ENCODE results near the gene QARS1. TPM values are rescaled to one million over a fixed set of nuclear protein-coding genes. Genes with fewer than 3 reads are reported as not detected.

QARS1 gene
- total and polyA plus RNA-seq, 2 of the 13 experiments (the other 11 are each of a cell fraction or from before 2014, with no cell fraction given): 307 to 327 TPM

DNA sequence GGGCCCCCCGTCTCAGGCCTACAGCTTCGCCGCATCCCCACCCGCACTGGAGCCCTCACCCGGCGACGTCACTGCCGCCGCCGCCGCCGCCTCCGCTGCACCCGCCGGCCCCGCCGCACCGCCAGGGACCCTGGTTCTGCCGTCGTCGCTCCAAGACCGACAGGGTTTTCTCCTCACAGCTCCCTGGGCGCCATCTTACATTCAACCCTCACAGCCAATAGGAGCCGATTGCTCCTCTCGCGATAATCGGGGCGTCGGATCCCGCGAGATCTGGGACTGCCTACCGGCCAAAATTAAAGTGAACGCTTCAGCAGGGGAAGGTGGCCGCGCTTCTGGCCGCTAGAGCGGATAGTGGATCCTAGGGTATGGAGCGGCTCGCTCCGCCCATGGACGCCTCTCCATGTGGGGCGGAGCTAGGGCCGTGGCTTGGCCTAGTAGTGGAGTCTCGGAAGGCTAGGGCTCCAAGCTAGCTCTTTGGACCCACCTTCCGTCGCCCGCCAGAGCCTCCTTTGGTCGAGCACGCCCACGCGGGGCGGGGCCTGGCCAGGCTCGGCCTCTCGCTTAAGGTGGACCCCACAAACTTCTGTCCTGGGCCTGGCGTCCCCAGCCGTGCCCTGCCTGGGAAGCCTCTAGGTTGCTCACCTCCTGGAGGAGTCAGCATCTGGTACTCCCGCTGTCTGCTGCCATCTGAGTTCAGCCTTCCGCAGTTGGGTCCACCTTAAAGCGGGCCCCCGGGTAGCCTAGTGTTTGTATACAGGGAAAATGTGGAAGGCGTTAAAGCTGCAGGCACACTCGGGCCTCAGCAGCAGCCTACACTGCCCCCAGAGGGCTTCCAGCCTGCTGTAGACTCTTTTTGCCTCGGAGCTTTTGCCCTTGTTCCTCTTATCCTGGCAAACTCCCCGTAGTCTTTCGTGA lies 10.4 kb downstream of the QARS1 start, which contains the start of gene QRICH1 (continued):
- TF ChIP-seq YY1 (IDR thresholded peaks at IDR 0.05; ENCODE audit: insufficient read depth, insufficient replicate concordance, low read depth, low read length) (peak; percentile 97), MTF2 (CRISPR knock-in tag; IDR thresholded peaks at IDR 0.05; ENCODE audit: borderline replicate concordance) (no peak), KDM6A (CRISPR knock-in tag; IDR thresholded peaks at IDR 0.05; ENCODE audit: low read depth) (no peak), WIZ (CRISPR knock-in tag; IDR thresholded peaks at IDR 0.05) (peak; percentile 48; the same call in 1 of the 2 replicates), KDM1A (CRISPR knock-in tag; IDR thresholded peaks at IDR 0.05) (no peak), ZSCAN30 (CRISPR knock-in tag; IDR thresholded peaks at IDR 0.05) (peak; percentile 54; the same call in 1 of the 2 replicates), CHD4 (IDR thresholded peaks at IDR 0.05; ENCODE audit: borderline replicate concordance, low read length) (no peak), SOX5 (CRISPR knock-in tag; IDR thresholded peaks at IDR 0.05; ENCODE audit: borderline replicate concordance) (peak; percentile 43), ZNF460 (CRISPR knock-in tag; IDR thresholded peaks at IDR 0.05; ENCODE audit: borderline replicate concordance) (no peak; the same call in 1 of the 2 replicates), ZFP41 (CRISPR knock-in tag; IDR thresholded peaks at IDR 0.05; ENCODE audit: borderline replicate concordance) (no peak), MBNL3 (CRISPR knock-in tag; conservative IDR thresholded peaks at IDR 0.05) (no peak), ZNF329 (CRISPR knock-in tag; IDR thresholded peaks at IDR 0.05; ENCODE audit: low read depth) (no peak), KDM2A (CRISPR knock-in tag; IDR thresholded peaks at IDR 0.05; ENCODE audit: borderline replicate concordance, low read depth) (peak; percentile 70), ZNF138 (CRISPR knock-in tag; IDR thresholded peaks at IDR 0.05; ENCODE audit: low read depth) (peak; percentile 66; the same call in 1 of the 2 replicates)
- TF ChIP-seq, protein P1, sequence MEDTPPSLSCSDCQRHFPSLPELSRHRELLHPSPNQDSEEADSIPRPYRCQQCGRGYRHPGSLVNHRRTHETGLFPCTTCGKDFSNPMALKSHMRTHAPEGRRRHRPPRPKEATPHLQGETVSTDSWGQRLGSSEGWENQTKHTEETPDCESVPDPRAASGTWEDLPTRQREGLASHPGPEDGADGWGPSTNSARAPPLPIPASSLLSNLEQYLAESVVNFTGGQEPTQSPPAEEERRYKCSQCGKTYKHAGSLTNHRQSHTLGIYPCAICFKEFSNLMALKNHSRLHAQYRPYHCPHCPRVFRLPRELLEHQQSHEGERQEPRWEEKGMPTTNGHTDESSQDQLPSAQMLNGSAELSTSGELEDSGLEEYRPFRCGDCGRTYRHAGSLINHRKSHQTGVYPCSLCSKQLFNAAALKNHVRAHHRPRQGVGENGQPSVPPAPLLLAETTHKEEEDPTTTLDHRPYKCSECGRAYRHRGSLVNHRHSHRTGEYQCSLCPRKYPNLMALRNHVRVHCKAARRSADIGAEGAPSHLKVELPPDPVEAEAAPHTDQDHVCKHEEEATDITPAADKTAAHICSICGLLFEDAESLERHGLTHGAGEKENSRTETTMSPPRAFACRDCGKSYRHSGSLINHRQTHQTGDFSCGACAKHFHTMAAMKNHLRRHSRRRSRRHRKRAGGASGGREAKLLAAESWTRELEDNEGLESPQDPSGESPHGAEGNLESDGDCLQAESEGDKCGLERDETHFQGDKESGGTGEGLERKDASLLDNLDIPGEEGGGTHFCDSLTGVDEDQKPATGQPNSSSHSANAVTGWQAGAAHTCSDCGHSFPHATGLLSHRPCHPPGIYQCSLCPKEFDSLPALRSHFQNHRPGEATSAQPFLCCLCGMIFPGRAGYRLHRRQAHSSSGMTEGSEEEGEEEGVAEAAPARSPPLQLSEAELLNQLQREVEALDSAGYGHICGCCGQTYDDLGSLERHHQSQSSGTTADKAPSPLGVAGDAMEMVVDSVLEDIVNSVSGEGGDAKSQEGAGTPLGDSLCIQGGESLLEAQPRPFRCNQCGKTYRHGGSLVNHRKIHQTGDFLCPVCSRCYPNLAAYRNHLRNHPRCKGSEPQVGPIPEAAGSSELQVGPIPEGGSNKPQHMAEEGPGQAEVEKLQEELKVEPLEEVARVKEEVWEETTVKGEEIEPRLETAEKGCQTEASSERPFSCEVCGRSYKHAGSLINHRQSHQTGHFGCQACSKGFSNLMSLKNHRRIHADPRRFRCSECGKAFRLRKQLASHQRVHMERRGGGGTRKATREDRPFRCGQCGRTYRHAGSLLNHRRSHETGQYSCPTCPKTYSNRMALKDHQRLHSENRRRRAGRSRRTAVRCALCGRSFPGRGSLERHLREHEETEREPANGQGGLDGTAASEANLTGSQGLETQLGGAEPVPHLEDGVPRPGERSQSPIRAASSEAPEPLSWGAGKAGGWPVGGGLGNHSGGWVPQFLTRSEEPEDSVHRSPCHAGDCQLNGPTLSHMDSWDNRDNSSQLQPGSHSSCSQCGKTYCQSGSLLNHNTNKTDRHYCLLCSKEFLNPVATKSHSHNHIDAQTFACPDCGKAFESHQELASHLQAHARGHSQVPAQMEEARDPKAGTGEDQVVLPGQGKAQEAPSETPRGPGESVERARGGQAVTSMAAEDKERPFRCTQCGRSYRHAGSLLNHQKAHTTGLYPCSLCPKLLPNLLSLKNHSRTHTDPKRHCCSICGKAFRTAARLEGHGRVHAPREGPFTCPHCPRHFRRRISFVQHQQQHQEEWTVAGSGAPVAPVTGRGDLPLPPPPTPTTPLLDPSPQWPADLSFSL (CRISPR knock-in tag; IDR thresholded peaks at IDR 0.05): no peak
- TF ChIP-seq, protein P2, sequence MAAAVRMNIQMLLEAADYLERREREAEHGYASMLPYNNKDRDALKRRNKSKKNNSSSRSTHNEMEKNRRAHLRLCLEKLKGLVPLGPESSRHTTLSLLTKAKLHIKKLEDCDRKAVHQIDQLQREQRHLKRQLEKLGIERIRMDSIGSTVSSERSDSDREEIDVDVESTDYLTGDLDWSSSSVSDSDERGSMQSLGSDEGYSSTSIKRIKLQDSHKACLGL (CRISPR knock-in tag; IDR thresholded peaks at IDR 0.05): 0 out of 2 replicates have a peak, but pooled peaks have one; percentile 29
- TF ChIP-seq, protein P3, sequence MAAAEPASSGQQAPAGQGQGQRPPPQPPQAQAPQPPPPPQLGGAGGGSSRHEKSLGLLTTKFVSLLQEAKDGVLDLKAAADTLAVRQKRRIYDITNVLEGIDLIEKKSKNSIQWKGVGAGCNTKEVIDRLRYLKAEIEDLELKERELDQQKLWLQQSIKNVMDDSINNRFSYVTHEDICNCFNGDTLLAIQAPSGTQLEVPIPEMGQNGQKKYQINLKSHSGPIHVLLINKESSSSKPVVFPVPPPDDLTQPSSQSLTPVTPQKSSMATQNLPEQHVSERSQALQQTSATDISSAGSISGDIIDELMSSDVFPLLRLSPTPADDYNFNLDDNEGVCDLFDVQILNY (CRISPR knock-in tag; conservative IDR thresholded peaks at IDR 0.05): no peak
- TF ChIP-seq, protein P4, sequence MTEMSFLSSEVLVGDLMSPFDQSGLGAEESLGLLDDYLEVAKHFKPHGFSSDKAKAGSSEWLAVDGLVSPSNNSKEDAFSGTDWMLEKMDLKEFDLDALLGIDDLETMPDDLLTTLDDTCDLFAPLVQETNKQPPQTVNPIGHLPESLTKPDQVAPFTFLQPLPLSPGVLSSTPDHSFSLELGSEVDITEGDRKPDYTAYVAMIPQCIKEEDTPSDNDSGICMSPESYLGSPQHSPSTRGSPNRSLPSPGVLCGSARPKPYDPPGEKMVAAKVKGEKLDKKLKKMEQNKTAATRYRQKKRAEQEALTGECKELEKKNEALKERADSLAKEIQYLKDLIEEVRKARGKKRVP (CRISPR knock-in tag; IDR thresholded peaks at IDR 0.05): no peak; a peak in 1 of 4 replicates
- TF ChIP-seq, protein P5, sequence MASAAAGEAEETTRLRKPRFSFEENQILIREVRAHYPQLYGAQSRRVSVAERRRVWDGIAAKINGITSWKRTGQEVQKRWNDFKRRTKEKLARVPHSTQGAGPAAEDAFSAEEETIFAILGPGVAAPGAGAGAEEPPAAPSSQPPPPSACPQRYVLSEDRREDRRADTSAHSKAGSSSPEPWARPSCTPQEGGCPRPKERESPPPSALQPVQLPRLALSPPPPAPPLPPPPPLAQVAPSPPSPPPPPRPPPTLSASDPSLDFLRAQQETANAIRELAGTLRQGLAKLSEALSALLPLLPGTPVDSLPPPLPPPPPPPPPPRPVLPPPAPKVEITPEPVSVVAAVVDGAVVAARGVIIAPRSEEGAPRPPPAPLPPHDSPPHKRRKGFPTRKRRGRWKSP (CRISPR knock-in tag; IDR thresholded peaks at IDR 0.05): no peak; the same call in 1 of the 2 replicates
